Adrenal gland (tissue), 12 donors: Measurements from ENCODE around the gene IL34. TPM values are rescaled to one million over a fixed set of nuclear protein-coding genes. Genes with fewer than 3 reads are reported as not detected.

Source experiments
- DNase-seq, 7 donors: peaks; one replicate each; pipeline ENCODE4 v3.0.0-alpha.2; 2019 to 2020
- H3K27ac ChIP-seq, 5 donors: fragments of 200-600 bp; sonication (generic) in 4 of 5; 1 replicate in 3 of 5; 2 replicates in 2 of 5; pipeline versions ENCODE4 v1.5.1 to v1.8.0; 2016 to 2020; ENCODE audit warnings: mild to moderate bottlenecking in 1 of 5
- H3K27me3 ChIP-seq: fragments of 200-600 bp; 2 replicates; pipeline ENCODE4 v1.8.0; 2021
- H3K36me3 ChIP-seq, 2 donors: fragments of 200-600 bp; replicated peaks in 1 of 2; 1 replicate in 1 of 2; 2 replicates in 1 of 2; pipeline versions ENCODE4 v1.5.1 to v1.8.0; 2018 to 2022
- H3K4me1 ChIP-seq, 2 donors: fragments of 200-600 bp; replicated peaks in 1 of 2; 1 replicate in 1 of 2; 2 replicates in 1 of 2; pipeline versions ENCODE4 v1.5.1 to v1.8.0; 2018 to 2021
- H3K4me3 ChIP-seq, 4 donors: fragments of 200-600 bp; sonication (generic) in 3 of 4; one replicate each; pipeline ENCODE4 v1.5.1; 2016 to 2018
- H3K9me3 ChIP-seq, 3 donors: fragments of 200-600 bp; sonication (generic) in 1 of 3; replicated peaks in 1 of 3; 1 replicate in 2 of 3; 2 replicates in 1 of 3; pipeline versions ENCODE4 v1.5.1 to v1.8.0; 2016 to 2021
- CTCF ChIP-seq, 6 experiments: fragments of 450-650 bp in 4 of 6; fragments of 200-600 bp in 2 of 6; sonication (generic) in 1 of 6; IDR thresholded peaks; 1 replicate in 5 of 6; 2 replicates in 1 of 6; pipeline versions ENCODE4 v1.5.1 to v1.8.0; 2016 to 2021; ENCODE audit warnings: antibody characterized with exemption in 6 of 6, mild to moderate bottlenecking in 2 of 6, moderate library complexity in 1 of 6
- POLR2A ChIP-seq, 2 donors: fragments of 450-650 bp; IDR thresholded peaks; one replicate each; pipeline ENCODE4 v1.6.1; 2017; ENCODE audit warnings: antibody characterized with exemption in 2 of 2, mild to moderate bottlenecking in 2 of 2, moderate library complexity in 1 of 2
- WGBS, 4 donors: extraction: QIAGEN DNeasy Blood & Tissue Kit in 2 of 4; methylation state at CpG; one replicate each; pipeline versions ENCODE4 v1.1.5 to v1.1.7; 2013 to 2017; 5-methylcytosine and 5-hydroxymethylcytosine counted together
- intact Hi-C, 2 donors: fragments of 100-400 bp; cut with DNase I; formaldehyde crosslinking; loops; one replicate each; pipeline versions ENCODE4 v1.14.1 to v1.15.0; 2022 to 2023
- polyA plus RNA-seq, 3 donors: library from polyadenylated mRNA; stranded (reverse); fragments of 200-250 nt in 2 of 3; fragments of 350-450 nt in 1 of 3; fragmentation: Illumina TruSeq in 1 of 3; extraction: RNeasy Lipid Tissue Mini Kit (QIAGEN cat#74804) in 1 of 3; gene quantifications; one replicate each; pipeline ENCODE4 v1.2.3, GENCODE V29; 2013 to 2014
- total RNA-seq, 9 donors: library from RNA; depleted of rRNA in 4 of 9; stranded (reverse); fragments of >200 nt in 4 of 9; fragments of 120-200 nt in 1 of 9; fragmentation: NEBNext Ultra II Directional in 1 of 9; extraction: Animal tissue kit (Norgen Biotek cat#: 25700) in 1 of 9; gene quantifications; one replicate each; pipeline versions ENCODE4 v1.1.0 to v1.2.4, GENCODE V29; 2013 to 2023
- donor health status: healthy with polysubstance abuse.
- donor health status: Bipolar disorder and iron deficiency.
- donor health status: DM: yes; HTN: yes; CAD: no.
- donor health status: DM: no; HTN: no; CAD: no.
- donor health status: DM: no; HTN: no; CAD: no.
- donor health status: DM: yes; HTN: yes; CAD: no.

The IL34 gene
- total and polyA plus RNA-seq, 12 donors: 1.2 to 62.9 (median 35.7) TPM

GRCh38 chr16:70653809-70654771, 7.7 kb downstream of the IL34 start:
- Histone ChIP-seq H3K4me3 (no peak overlapping the region), H3K27me3 (no peaks in the 10 kb centered on the region), H3K4me1 (peaks cover 0 to 8% of the 10 kb centered on the region in 2 donors), H3K9me3 (no peaks in the 10 kb centered on the region), H3K27ac (peak overlapping the region in 2 of 5 donors; percentile 48 to 66), H3K36me3 (peaks cover 0 to 10% of the 10 kb centered on the region in 2 donors)
- intact Hi-C loops: loop anchor here (5.0 to 10.0 kb wide), 3 partner anchors 119 to 287 kb away; no protein-coding TSS in a partner anchor
- TF ChIP-seq POLR2A (IDR thresholded peaks at IDR 0.05) (no peak), CTCF (IDR thresholded peaks at IDR 0.05) (peak; percentile 91 to 99 (median 95))
- WGBS, 4 donors: 39 to 49% (median 42%) methylated on average over 22 to 35 of the region's 35 CpGs
- DNase-seq: peak; percentile 73 to 95 (median 86)

- no peak for DNase-seq
- Histone ChIP-seq H3K9me3 (no peaks in the 10 kb centered on the region), H3K27ac (no peak overlapping the region), H3K4me1 (peaks cover 0 to 8% of the 10 kb centered on the region in 2 donors), H3K4me3 (no peak overlapping the region), H3K27me3 (no peaks in the 10 kb centered on the region), H3K36me3 (peaks cover 0 to 10% of the 10 kb centered on the region in 2 donors)
- intact Hi-C loops: loop anchor here in 1 of 2 donors (10.0 kb wide), 1 partner anchor 121 kb away; no protein-coding TSS in a partner anchor
- WGBS, 4 donors: 81 to 91% (median 89%) methylated on average over 8 of the region's 8 CpGs
- no peak for TF ChIP-seq POLR2A (IDR thresholded peaks at IDR 0.05)
- no peak for TF ChIP-seq CTCF (IDR thresholded peaks at IDR 0.05)
Observed at GRCh38 chr16:70656065-70656711, 9.8 kb downstream of the IL34 start.

GRCh38 chr16:70656712-70657263, 10.4 kb downstream of the IL34 start:
- intact Hi-C loops: loop anchor here in 1 of 2 donors (10.0 kb wide), 1 partner anchor 122 kb away; no protein-coding TSS in a partner anchor

More at GRCh38 chr16:70656712-70657263, 10.4 kb downstream of the IL34 start:
- Histone ChIP-seq H3K27ac (no peak overlapping the region), H3K36me3 (peaks cover 0 to 10% of the 10 kb centered on the region in 2 donors), H3K4me3 (no peak overlapping the region), H3K27me3 (no peaks in the 10 kb centered on the region), H3K4me1 (peaks cover 0 to 8% of the 10 kb centered on the region in 2 donors), H3K9me3 (no peaks in the 10 kb centered on the region)
- 80 to 93% (median 83%) methylated on average over 7 to 22 of the region's 22 CpGs for WGBS, 4 donors
- TF ChIP-seq CTCF (IDR thresholded peaks at IDR 0.05): no peak
- no peak for TF ChIP-seq POLR2A (IDR thresholded peaks at IDR 0.05)
- DNase-seq: no peak
